Progenitor cell of endocrine pancreas (in vitro differentiated cells): ENCODE measurements around the gene LHFPL6. TPM values are rescaled to one million over a fixed set of nuclear protein-coding genes. Genes with fewer than 3 reads are reported as not detected.

Experiments
- DNase-seq: peaks from one replicate; pipeline ENCODE4 v3.0.0; 2021; ENCODE audit warnings: low spot score; ENCODE audit not compliant: unreplicated experiment
- H3K27ac Mint-ChIP-seq: 2 replicates; pipeline ENCODE4 v1.8.0; 2021; ENCODE audit warnings: mild to moderate bottlenecking, moderate library complexity, mixed read lengths
- H3K27me3 Mint-ChIP-seq: 2 replicates; pipeline ENCODE4 v1.8.0; 2021; ENCODE audit warnings: mixed read lengths
- H3K36me3 Mint-ChIP-seq: 2 replicates; pipeline ENCODE4 v1.8.0; 2022; ENCODE audit warnings: mixed read lengths; ENCODE audit not compliant: insufficient read depth
- H3K4me1 Mint-ChIP-seq: 2 replicates; pipeline ENCODE4 v1.8.0; 2021; ENCODE audit warnings: low read depth, mixed read lengths
- H3K4me3 Mint-ChIP-seq: 2 replicates; pipeline ENCODE4 v1.8.0; 2021; ENCODE audit warnings: low read depth, mild to moderate bottlenecking, moderate library complexity, mixed read lengths
- H3K9me3 Mint-ChIP-seq: 2 replicates; pipeline ENCODE4 v1.8.0; 2021; ENCODE audit warnings: low read depth, mixed read lengths
- CTCF ChIP-seq: fragments of 200-600 bp; sonication (generic); IDR thresholded peaks from one replicate; pipeline ENCODE4 v1.5.0; 2021; ENCODE audit warnings: antibody characterized with exemption, mild to moderate bottlenecking; ENCODE audit not compliant: unreplicated experiment
- total RNA-seq: library from RNA; stranded (reverse); gene quantifications from 2 replicates; pipeline ENCODE4 v1.2.1, GENCODE V29; 2021

LHFPL6 gene
- total RNA-seq, 1 donor from 2014 or later = 1.0 TPM

GRCh38 chr13:39310961-39311360, 292.0 kb downstream of the LHFPL6 start:
- H3K36me3 Mint-ChIP-seq = no peaks in the 10 kb centered on the region
- TF ChIP-seq CTCF = no peak
- H3K9me3 Mint-ChIP-seq = no peaks in the 10 kb centered on the region
- H3K27ac Mint-ChIP-seq = no peak overlapping the region
- H3K27me3 Mint-ChIP-seq = peaks cover 2% of the 10 kb centered on the region
- H3K4me1 Mint-ChIP-seq = no peaks in the 10 kb centered on the region
- H3K4me3 Mint-ChIP-seq = no peak overlapping the region
- DNase-seq = no peak

- Mint-ChIP-seq H3K4me1 (no peaks in the 10 kb centered on the region), H3K27ac (no peak overlapping the region), H3K36me3 (no peaks in the 10 kb centered on the region), H3K9me3 (no peaks in the 10 kb centered on the region), H3K27me3 (peaks cover 2% of the 10 kb centered on the region), H3K4me3 (no peak overlapping the region)
- no peak for TF ChIP-seq CTCF
- DNase-seq = no peak
Measured at GRCh38 chr13:39306639-39307589, 296.1 kb downstream of the LHFPL6 start.

- peaks cover 4% of the 10 kb centered on the region for H3K9me3 Mint-ChIP-seq
- no peaks in the 10 kb centered on the region for H3K36me3 Mint-ChIP-seq
- no peak for TF ChIP-seq CTCF
Measured at GRCh38 chr13:39302820-39303219, 300.2 kb downstream of the LHFPL6 start.

GRCh38 chr13:39298951-39299350, 304.0 kb downstream of the LHFPL6 start:
- no peaks in the 10 kb centered on the region for H3K36me3 Mint-ChIP-seq
- no peak overlapping the region for H3K27ac Mint-ChIP-seq
- TF ChIP-seq CTCF = no peak
- no peak overlapping the region for H3K4me3 Mint-ChIP-seq
- no peaks in the 10 kb centered on the region for H3K4me1 Mint-ChIP-seq
- H3K9me3 Mint-ChIP-seq = peaks cover 12% of the 10 kb centered on the region
- no peak for DNase-seq
- H3K27me3 Mint-ChIP-seq = no peaks in the 10 kb centered on the region

More at GRCh38 chr13:39302820-39303219, 300.2 kb downstream of the LHFPL6 start:
- H3K4me1 Mint-ChIP-seq = no peaks in the 10 kb centered on the region
- no peak overlapping the region for H3K27ac Mint-ChIP-seq
- peaks cover 2% of the 10 kb centered on the region for H3K27me3 Mint-ChIP-seq
- H3K4me3 Mint-ChIP-seq = no peak overlapping the region
- no peak for DNase-seq

- Mint-ChIP-seq H3K27ac (no peak overlapping the region), H3K36me3 (no peaks in the 10 kb centered on the region), H3K4me1 (no peaks in the 10 kb centered on the region), H3K27me3 (no peaks in the 10 kb centered on the region), H3K4me3 (no peak overlapping the region), H3K9me3 (peaks cover 12% of the 10 kb centered on the region)
- DNase-seq = no peak
- no peak for TF ChIP-seq CTCF
Measured at GRCh38 chr13:39297664-39298171, 305.3 kb downstream of the LHFPL6 start.
